Spleen (tissue), 7 donors: ENCODE measurements around the gene COPS8.

Experiments used
- CTCF ChIP-seq, 11 experiments: fragments of 200-600 bp in 7 of 11; fragments of 450-650 bp in 4 of 11; sonication (generic) in 4 of 11; IDR thresholded peaks in 8 of 11; conservative IDR thresholded peaks in 3 of 11; 1 replicate in 7 of 11; 2 replicates in 4 of 11; pipeline versions ENCODE4 v1.4.0 to v1.8.0; 2016 to 2021; ENCODE audit warnings: antibody characterized with exemption in 11 of 11, inconsistent platforms in 4 of 11, mild to moderate bottlenecking in 1 of 11
- POLR2AphosphoS5 ChIP-seq, 3 donors: sonication (generic); formaldehyde crosslinking; IDR thresholded peaks; one replicate each; pipeline ENCODE4 v1.5.1; 2017; ENCODE audit warnings: antibody characterized with exemption in 3 of 3
- donor health status: DM: no; HTN: no; CAD: no; lungs with moderate emphysema.
- donor health status: DM: no; HTN: no; CAD: no.
- donor health status: DM: no; HTN: no; CAD: no.

DNA sequence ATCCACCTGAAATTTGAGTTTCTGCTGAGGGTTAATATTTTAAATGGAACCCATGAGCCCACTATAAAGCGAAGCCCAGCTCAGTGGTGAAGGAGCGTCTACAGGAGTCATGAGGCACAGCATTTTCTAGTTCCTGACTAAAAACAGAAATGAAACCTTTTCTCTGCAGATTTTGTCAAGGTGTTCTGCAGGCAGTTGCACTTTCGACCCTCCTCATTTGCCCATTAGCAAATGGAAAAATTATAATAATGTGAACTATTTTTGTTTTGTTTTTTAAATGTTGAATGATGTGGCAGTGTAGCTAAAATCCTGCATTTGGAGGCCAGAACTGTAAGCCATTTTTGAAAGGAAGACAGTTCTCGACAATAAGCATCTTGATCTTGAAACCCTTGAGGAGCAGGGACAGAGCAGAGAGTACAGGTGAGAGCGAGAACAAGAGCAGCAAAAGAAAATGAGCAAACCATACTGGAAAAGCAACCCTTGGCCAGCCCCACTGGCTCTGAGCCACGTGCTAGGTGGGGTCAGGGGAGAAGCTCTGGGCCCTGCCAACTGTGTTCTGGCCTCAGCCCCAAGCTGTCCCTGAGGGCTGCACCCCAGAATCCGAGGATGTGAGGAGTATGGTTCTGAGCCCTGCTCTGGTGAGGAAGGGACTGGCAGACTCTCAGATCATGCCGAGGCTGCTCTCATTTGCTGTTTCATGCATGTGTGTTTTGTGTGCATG lies 26.4 kb upstream of the COPS8 start:
- TF ChIP-seq POLR2AphosphoS5 (IDR thresholded peaks at IDR 0.05) (no peak), CTCF (IDR thresholded peaks at IDR 0.05 in 8 of 11, conservative IDR thresholded peaks at IDR 0.05 in 3 of 11) (no peak)
